ENCODE results near the gene TOE1. TPM values are rescaled to one million over a fixed set of nuclear protein-coding genes. Genes with fewer than 3 reads are reported as not detected.

The TOE1 gene
- total RNA-seq, 2 donors from 2014 or later = 2.0 to 2.3 TPM

GRCh38 chr1:45322486-45323040 lies 17.4 kb upstream of the TOE1 start:
- intact Hi-C loops (cut with DNase I) = no loop called here
- H3K9me3 ChIP-seq = no peaks in the 10 kb centered on the region
- H3K4me3 ChIP-seq = no peak overlapping the region
- H3K36me3 ChIP-seq (replicated peaks in 1 of 2; ENCODE audit: insufficient read depth in 1 of 2, low read depth in 2 of 2) = no peaks in the 10 kb centered on the region
- DNase-seq (no peak), ATAC-seq (no peak)
- H3K27ac ChIP-seq = no peak overlapping the region
- WGBS, 2 donors = 86 to 89% methylated on average over 10 of the region's 10 CpGs
- TF ChIP-seq POLR2A (IDR thresholded peaks at IDR 0.05) = no peak
- TF ChIP-seq CTCF (IDR thresholded peaks at IDR 0.05) = no peak
- no peaks in the 10 kb centered on the region for H3K27me3 ChIP-seq
- peaks cover 14% of the 10 kb centered on the region for H3K4me1 ChIP-seq

- 55 to 64% methylated on average over 6 of the region's 6 CpGs for WGBS, 2 donors
- H3K4me1 ChIP-seq = peaks cover 16% of the 10 kb centered on the region
- ATAC-seq (no peak), DNase-seq (no peak)
- H3K4me3 ChIP-seq = no peak overlapping the region
- intact Hi-C loops (cut with DNase I) = no loop called here
- no peaks in the 10 kb centered on the region for H3K27me3 ChIP-seq
- H3K9me3 ChIP-seq = no peaks in the 10 kb centered on the region
- no peaks in the 10 kb centered on the region for H3K36me3 ChIP-seq (replicated peaks in 1 of 2; ENCODE audit: insufficient read depth in 1 of 2, low read depth in 2 of 2)
- H3K27ac ChIP-seq = no peak overlapping the region
- no peak for TF ChIP-seq POLR2A (IDR thresholded peaks at IDR 0.05)
- TF ChIP-seq CTCF (IDR thresholded peaks at IDR 0.05) = no peak
Measured at GRCh38 chr1:45325851-45326506, 14.0 kb upstream of the TOE1 start.

GRCh38 chr1:45326627-45327623 lies 13.0 kb upstream of the TOE1 start, which contains the start of gene HPDL:
TSS of gene HPDL (plus strand) at chr1:45326895. CDS start at chr1:45327149, 254 bp downstream.
- DNase-seq = peak; percentile 57 to 73 (median 68)
- 5 to 6% methylated on average over 6 to 86 of the region's 96 CpGs for WGBS, 2 donors
- Histone ChIP-seq H3K36me3 (replicated peaks in 1 of 2; ENCODE audit: insufficient read depth in 1 of 2, low read depth in 2 of 2) (no peaks in the 10 kb centered on the region), H3K9me3 (no peaks in the 10 kb centered on the region), H3K27ac (no peak within 1 kb of the TSS), H3K4me3 (peak within 1 kb of the TSS; percentile 6 to 37), H3K4me1 (peaks cover 16% of the 10 kb centered on the region), H3K27me3 (no peaks in the 10 kb centered on the region)
- peak; percentile 82 for ATAC-seq
- TF ChIP-seq POLR2A (IDR thresholded peaks at IDR 0.05) (no peak), CTCF (IDR thresholded peaks at IDR 0.05) (no peak)
- intact Hi-C loops (cut with DNase I) = no loop called here

- 8 to 80% methylated on average over 1 to 19 of the region's 19 CpGs for WGBS, 2 donors
- Histone ChIP-seq H3K4me1 (peaks cover 16% of the 10 kb centered on the region), H3K9me3 (no peaks in the 10 kb centered on the region), H3K36me3 (replicated peaks in 1 of 2; ENCODE audit: insufficient read depth in 1 of 2, low read depth in 2 of 2) (no peaks in the 10 kb centered on the region), H3K4me3 (no peak overlapping the region), H3K27me3 (no peaks in the 10 kb centered on the region), H3K27ac (no peak overlapping the region)
- ATAC-seq (no peak), DNase-seq (no peak)
- TF ChIP-seq POLR2A (IDR thresholded peaks at IDR 0.05) = no peak
- no peak for TF ChIP-seq CTCF (IDR thresholded peaks at IDR 0.05)
- intact Hi-C loops (cut with DNase I) = no loop called here
Measured at GRCh38 chr1:45327644-45328515, 12.1 kb upstream of the TOE1 start.

Measured in body of pancreas (tissue), 4 donors.